H1 (cell line): Measurements from ENCODE around the gene MATK. TPM values are rescaled to one million over a fixed set of nuclear protein-coding genes. Genes with fewer than 3 reads are reported as not detected.

ENCODE experiments used
- CTCF ChIA-PET: fragments of 300-600 bp; sonication (Branson Sonifier 250); formaldehyde crosslinking; loops from one replicate; lab custom pipeline; 2021; ENCODE audit not compliant: partially characterized antibody; lab: Charles Lee
- POLR2A ChIA-PET: fragments of 300-600 bp; sonication (Branson Sonifier 250); formaldehyde crosslinking; loops from one replicate; lab custom pipeline; 2021; ENCODE audit warnings: inconsistent platforms; ENCODE audit not compliant: partially characterized antibody; lab: Charles Lee
- DNase-seq, 2 experiments: peaks; one replicate each; pipeline versions ENCODE4 v3.0.0 to v3.0.0-alpha.2; 2010 to 2022; ENCODE audit warnings: low spot score in 2 of 2, low read depth in 1 of 2, mixed read lengths in 1 of 2
- FAIRE-seq: peaks from 2 replicates; lab custom pipeline; 2011; peaks lifted over from hg19 to GRCh38; lab: Jason Lieb, UNC
- H2AFZ ChIP-seq: 2 replicates; pipeline ENCODE4 v1.8.1; 2012; ENCODE audit warnings: low read length, inconsistent platforms
- H2AK5ac ChIP-seq: 2 replicates; pipeline ENCODE4 v1.6.1; 2013; ENCODE audit warnings: low read depth, low read length
- H2BK120ac ChIP-seq: replicated peaks from 2 replicates; pipeline ENCODE3; 2013; ENCODE audit warnings: low read depth, low read length, inconsistent platforms
- H2BK12ac ChIP-seq: 2 replicates; pipeline ENCODE4 v1.6.1; 2013; ENCODE audit warnings: low read depth, low read length
- H2BK15ac ChIP-seq: 2 replicates; pipeline ENCODE4 v1.6.1; 2013; ENCODE audit warnings: low read length
- H2BK20ac ChIP-seq: 2 replicates; pipeline ENCODE4 v1.6.1; 2013; ENCODE audit warnings: low read length
- H2BK5ac ChIP-seq: 2 replicates; pipeline ENCODE4 v1.6.1; 2013; ENCODE audit warnings: low read depth, low read length
- H3K14ac ChIP-seq: 2 replicates; pipeline ENCODE4 v1.6.1; 2013; ENCODE audit warnings: inconsistent platforms; ENCODE audit not compliant: insufficient read length
- H3K18ac ChIP-seq: 2 replicates; pipeline ENCODE4 v1.6.1; 2013; ENCODE audit warnings: low read length; ENCODE audit errors: extremely low read depth
- H3K23ac ChIP-seq: 2 replicates; pipeline ENCODE4 v1.6.1; 2013; ENCODE audit warnings: inconsistent platforms; ENCODE audit not compliant: insufficient read length
- H3K23me2 ChIP-seq: 2 replicates; pipeline ENCODE4 v1.6.1; 2013; ENCODE audit warnings: low read depth, low read length
- H3K27ac ChIP-seq: 2 replicates; pipeline ENCODE4 v1.6.1; 2011; ENCODE audit warnings: low read depth, low read length, inconsistent platforms
- H3K27me3 ChIP-seq, 4 experiments: replicated peaks in 1 of 4; 1 replicate in 1 of 4; 2 replicates in 3 of 4; pipeline versions ENCODE4 v1.6.1 to v1.8.1; 2011 to 2013; ENCODE audit warnings: low read length in 3 of 4, mild to moderate bottlenecking in 3 of 4, inconsistent platforms in 2 of 4, mixed read lengths in 2 of 4, moderate library complexity in 1 of 4; ENCODE audit not compliant: control insufficient read depth in 3 of 4, insufficient read depth in 3 of 4; ENCODE audit errors: extremely low read depth in 1 of 4
- H3K36me3 ChIP-seq, 4 experiments: 2 replicates each; pipeline versions ENCODE4 v1.6.1 to v1.8.1; 2011 to 2013; ENCODE audit warnings: mild to moderate bottlenecking in 4 of 4, low read length in 3 of 4, moderate library complexity in 2 of 4, control low read depth in 1 of 4, inconsistent platforms in 1 of 4; ENCODE audit not compliant: insufficient read depth in 4 of 4, control insufficient read depth in 2 of 4
- H3K4ac ChIP-seq: replicated peaks from 2 replicates; pipeline ENCODE3; 2013; ENCODE audit warnings: low read length, low read depth, mixed read lengths, inconsistent platforms; ENCODE audit not compliant: insufficient read length
- H3K4me1 ChIP-seq, 4 experiments: replicated peaks in 1 of 4; 1 replicate in 1 of 4; 2 replicates in 3 of 4; pipeline versions ENCODE4 v1.6.1 to v1.8.1; 2011 to 2013; ENCODE audit warnings: low read length in 3 of 4, inconsistent platforms in 2 of 4, mixed read lengths in 1 of 4; ENCODE audit not compliant: insufficient read depth in 4 of 4, control insufficient read depth in 3 of 4
- H3K4me2 ChIP-seq, 2 experiments: 2 replicates each; pipeline versions ENCODE4 v1.6.1 to v1.8.1; 2011 to 2013; ENCODE audit warnings: low read depth in 2 of 2, low read length in 2 of 2, control low read depth in 1 of 2, inconsistent platforms in 1 of 2, mild to moderate bottlenecking in 1 of 2; ENCODE audit not compliant: insufficient read depth in 1 of 2
- H3K4me3 ChIP-seq, 4 experiments: fragments of 200-600, 300-600 bp in 1 of 4; sonication (generic), shearing (Covaris generic), sonication (Bioruptor Twin) in 1 of 4; 2 replicates each; pipeline versions ENCODE4 v1.5.1 to v1.8.1; 2011 to 2016; ENCODE audit warnings: low read length in 4 of 4, low read depth in 3 of 4, control low read depth in 2 of 4, inconsistent platforms in 2 of 4, mild to moderate bottlenecking in 2 of 4, mixed read lengths in 1 of 4, moderate library complexity in 1 of 4; ENCODE audit not compliant: insufficient read depth in 2 of 4; ENCODE audit errors: extremely low read depth in 1 of 4
- H3K56ac ChIP-seq: replicated peaks from 2 replicates; pipeline ENCODE3; 2013; ENCODE audit warnings: low read depth, mild to moderate bottlenecking, mixed read lengths, low read length, inconsistent platforms; ENCODE audit not compliant: insufficient read length
- H3K79me1 ChIP-seq: 2 replicates; pipeline ENCODE4 v1.6.1; 2013; ENCODE audit warnings: low read depth, low read length, control low read depth
- H3K79me2 ChIP-seq, 2 experiments: 2 replicates each; pipeline versions ENCODE4 v1.6.1 to v1.8.1; 2012 to 2013; ENCODE audit warnings: low read length in 2 of 2, mild to moderate bottlenecking in 2 of 2, inconsistent platforms in 1 of 2; ENCODE audit not compliant: insufficient read depth in 2 of 2, control insufficient read depth in 1 of 2
- H3K9ac ChIP-seq, 4 experiments: replicated peaks in 1 of 4; 1 replicate in 1 of 4; 2 replicates in 3 of 4; pipeline versions ENCODE4 v1.6.1 to v1.8.1; 2011 to 2013; ENCODE audit warnings: low read depth in 3 of 4, low read length in 3 of 4, control low read depth in 2 of 4, mild to moderate bottlenecking in 2 of 4, moderate library complexity in 2 of 4, inconsistent platforms in 1 of 4; ENCODE audit errors: extremely low read depth in 1 of 4
- H3K9me3 ChIP-seq, 2 experiments: 2 replicates each; pipeline versions ENCODE4 v1.6.1 to v1.8.1; 2012 to 2013; ENCODE audit warnings: mild to moderate bottlenecking in 2 of 2, moderate library complexity in 2 of 2, control low read depth in 1 of 2, inconsistent platforms in 1 of 2, low read depth in 1 of 2, low read length in 1 of 2, mixed read lengths in 1 of 2; ENCODE audit not compliant: insufficient read depth in 2 of 2
- H4K20me1 ChIP-seq, 2 experiments: replicated peaks in 1 of 2; 2 replicates each; pipeline versions ENCODE3 to v1.8.1; 2011 to 2013; ENCODE audit warnings: inconsistent platforms in 2 of 2, low read length in 2 of 2, mild to moderate bottlenecking in 1 of 2; ENCODE audit not compliant: insufficient read depth in 2 of 2, control insufficient read depth in 1 of 2
- H4K5ac ChIP-seq: 2 replicates; pipeline ENCODE4 v1.6.1; 2013; ENCODE audit warnings: low read length, low read depth, mixed read lengths, inconsistent platforms; ENCODE audit not compliant: insufficient read length
- H4K8ac ChIP-seq: 2 replicates; pipeline ENCODE4 v1.8.0; 2013; ENCODE audit warnings: mild to moderate bottlenecking, moderate library complexity, low read length, inconsistent platforms; ENCODE audit not compliant: insufficient read depth; ENCODE audit errors: extremely low read depth
- H4K91ac ChIP-seq: replicated peaks from 2 replicates; pipeline ENCODE3; 2013; ENCODE audit warnings: low read length, mixed read lengths, inconsistent platforms; ENCODE audit not compliant: insufficient read length
- EZH2 ChIP-seq: fragments of 200-600 bp; sonication (generic); IDR thresholded peaks from 2 replicates; pipeline ENCODE4 v1.7.1; 2012; ENCODE audit warnings: low read depth, mild to moderate bottlenecking, moderate library complexity, low read length, inconsistent platforms; ENCODE audit not compliant: severe bottlenecking
- RAD21 ChIP-seq, 2 experiments: IDR thresholded peaks in 1 of 2; conservative IDR thresholded peaks in 1 of 2; 2 replicates each; pipeline ENCODE4 v1.6.1; 2011; ENCODE audit warnings: low read depth in 2 of 2, low read length in 2 of 2, improper control_type of control experiment in 1 of 2, inconsistent platforms in 1 of 2, mild to moderate bottlenecking in 1 of 2, moderate library complexity in 1 of 2
- SRF ChIP-seq: IDR thresholded peaks from 2 replicates; pipeline ENCODE4 v1.6.1; 2011; ENCODE audit warnings: mild to moderate bottlenecking, low read depth, low read length, moderate library complexity
- WGBS, 2 experiments: shearing (Covaris generic) in 1 of 2; methylation state at CpG; one replicate each; pipeline versions ENCODE4 v1.1.6 to v1.1.7; 2013 to 2015; ENCODE audit warnings: low lambda C conversion rate in 2 of 2, mixed read lengths in 2 of 2, inconsistent platforms in 1 of 2, low coverage in 1 of 2, missing lambda C conversion rate in 1 of 2; ENCODE audit not compliant: insufficient replicate concordance in 2 of 2, insufficient coverage in 1 of 2, insufficient read length in 1 of 2; ENCODE audit errors: extremely low coverage in 1 of 2, missing lambda C conversion rate in 1 of 2; 5-methylcytosine and 5-hydroxymethylcytosine counted together
- polyA plus RNA-seq, 7 experiments: library from polyadenylated mRNA; depleted of rRNA in 3 of 7; stranded (reverse) in 5 of 7; unstranded in 2 of 7; fragments of >200 nt in 5 of 7; fragments of 200-250 nt in 2 of 7; gene quantifications; 1 replicate in 5 of 7; 2 replicates in 1 of 7; 4 replicates in 1 of 7; pipeline versions ENCODE4 v1.2.1 to v1.2.3, GENCODE V29; 2011 to 2013; ENCODE audit warnings: missing spikeins in 2 of 7, mixed read lengths in 2 of 7
- total RNA-seq: library from RNA; stranded (reverse); fragmentation: NEBNext Ultra II Directional; extraction: Animal tissue kit (Norgen Biotek cat#: 25700); gene quantifications from 2 replicates; pipeline ENCODE4 v1.2.1, GENCODE V29; 2021

The MATK gene
- total and polyA plus RNA-seq, 2 of the 8 experiments (the other 6 are each of a cell fraction or from before 2014, with no cell fraction given): 20.5 to 21.4 TPM

DNA sequence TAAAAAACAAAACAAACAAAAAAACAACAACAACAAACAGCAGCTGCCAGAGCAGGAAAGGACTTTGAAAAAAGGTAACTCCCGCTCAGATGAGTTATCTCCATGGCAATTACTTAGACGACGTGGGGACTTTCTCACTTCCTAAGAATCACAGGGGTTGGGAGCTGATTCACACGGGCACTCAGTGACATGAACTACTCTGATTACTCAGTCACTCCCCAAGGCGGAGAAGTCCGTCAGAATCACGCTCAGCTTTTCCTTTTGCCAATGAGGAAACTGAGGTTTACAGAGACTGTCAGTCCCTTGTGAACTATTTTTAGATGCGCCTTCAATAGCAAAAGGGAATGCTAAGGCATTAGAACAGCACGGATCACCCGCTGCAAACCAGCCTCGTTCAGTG is 32.3 kb upstream of the MATK start:
- Histone ChIP-seq H4K20me1 (peaks cover 0 to 1% of the 10 kb centered on the region in 2 experiments), H3K9me3 (no peaks in the 10 kb centered on the region), H3K18ac (no peak overlapping the region), H4K91ac (no peak overlapping the region), H2BK5ac (no peak overlapping the region), H3K4me2 (no peak overlapping the region), H2BK20ac (no peak overlapping the region), H2AFZ (no peak overlapping the region), H4K5ac (no peak overlapping the region), H3K4ac (no peak overlapping the region), H3K4me3 (no peak overlapping the region), H3K79me2 (no peaks in the 10 kb centered on the region), H2BK12ac (no peak overlapping the region), H2BK120ac (no peak overlapping the region), H3K27ac (no peak overlapping the region), H3K23me2 (no peaks in the 10 kb centered on the region), H2AK5ac (no peak overlapping the region), H3K9ac (no peak overlapping the region), H4K8ac (peak overlapping the region; percentile 90; the same call in 1 of the 2 replicates), H3K23ac (no peak overlapping the region), H3K36me3 (no peaks in the 10 kb centered on the region), H3K4me1 (no peaks in the 10 kb centered on the region; a peak in 1 of 7 replicates), H3K79me1 (no peaks in the 10 kb centered on the region), H3K14ac (no peak overlapping the region)
- FAIRE-seq: no peak
- ChIA-PET CTCF (interaction anchor here (0.6 to 2.4 kb wide), 12 partner anchors 8 to 168 kb away, joined by 3 to 10 read pairs (median 3); no protein-coding TSS in a partner anchor), POLR2A (interaction anchor here (0.6 to 1.4 kb wide), 4 partner anchors 10 to 166 kb away, joined by 3 to 9 read pairs (median 5); partner anchors contain the start of gene EEF2)
- 91% methylated on average over 11 of the region's 11 CpGs; no CpG with 5 or more reads in 1 of the 2 experiments for WGBS, 2 experiments
- DNase-seq: no peak
- no peak for TF ChIP-seq EZH2
- TF ChIP-seq RAD21 (IDR thresholded peaks at IDR 0.05 in 1 of 2, conservative IDR thresholded peaks at IDR 0.05 in 1 of 2; ENCODE audit: low read depth in 2 of 2, low read length in 2 of 2): no peak
- TF ChIP-seq SRF: no peak
- TF ChIP-seq, all 59 proteins: peak for 0
- Histone ChIP-seq H3K27me3 (peaks cover 0 to 5% (median under 1%) of the 10 kb centered on the region in 4 experiments; a peak in 3 of 7 replicates), H3K56ac (no peak overlapping the region), H2BK15ac (no peak overlapping the region)
